ENCODE measurements around the gene ACTN1.

ACTN1 gene

GRCh38 chr14:68924186-68925158 lies 54.6 kb downstream of the ACTN1 start:
- peaks cover 16% of the 10 kb centered on the region for H3K36me3 ChIP-seq (ENCODE audit: control insufficient read depth, insufficient read depth, low read length)
- H3K27ac ChIP-seq (ENCODE audit: low read depth, low read length) = peak overlapping the region; percentile 87
- H3K4me1 ChIP-seq (ENCODE audit: control insufficient read depth, insufficient read depth, low read length) = peaks cover 63% of the 10 kb centered on the region
- H3K9ac ChIP-seq (ENCODE audit: low read length) = no peak overlapping the region
- no peaks in the 10 kb centered on the region for H3K27me3 ChIP-seq (ENCODE audit: control insufficient read depth, insufficient read depth, low read length)
- H3K4me3 ChIP-seq (ENCODE audit: low read length) = no peak overlapping the region

- Histone ChIP-seq H3K27me3 (ENCODE audit: control insufficient read depth, insufficient read depth, low read length) (no peaks in the 10 kb centered on the region), H3K4me3 (ENCODE audit: low read length) (no peak overlapping the region), H3K4me1 (ENCODE audit: control insufficient read depth, insufficient read depth, low read length) (peaks cover 51% of the 10 kb centered on the region), H3K27ac (ENCODE audit: low read depth, low read length) (peak overlapping the region; percentile 87), H3K36me3 (ENCODE audit: control insufficient read depth, insufficient read depth, low read length) (peaks cover 16% of the 10 kb centered on the region), H3K9ac (ENCODE audit: low read length) (no peak overlapping the region)
Observed at GRCh38 chr14:68922886-68923285, 56.2 kb downstream of the ACTN1 start.

- Histone ChIP-seq H3K27ac (ENCODE audit: low read depth, low read length) (peak overlapping the region; percentile 87), H3K27me3 (ENCODE audit: control insufficient read depth, insufficient read depth, low read length) (no peaks in the 10 kb centered on the region), H3K36me3 (ENCODE audit: control insufficient read depth, insufficient read depth, low read length) (peaks cover 16% of the 10 kb centered on the region), H3K9ac (ENCODE audit: low read length) (no peak overlapping the region), H3K4me1 (ENCODE audit: control insufficient read depth, insufficient read depth, low read length) (peaks cover 52% of the 10 kb centered on the region), H3K4me3 (ENCODE audit: low read length) (no peak overlapping the region)
Observed at GRCh38 chr14:68922201-68922621, 56.9 kb downstream of the ACTN1 start.

GRCh38 chr14:68921666-68922065 lies 57.4 kb downstream of the ACTN1 start:
- no peak overlapping the region for H3K4me3 ChIP-seq (ENCODE audit: low read length)
- peak overlapping the region; percentile 87 for H3K27ac ChIP-seq (ENCODE audit: low read depth, low read length)
- no peaks in the 10 kb centered on the region for H3K27me3 ChIP-seq (ENCODE audit: control insufficient read depth, insufficient read depth, low read length)
- H3K9ac ChIP-seq (ENCODE audit: low read length) = no peak overlapping the region
- peaks cover 55% of the 10 kb centered on the region for H3K4me1 ChIP-seq (ENCODE audit: control insufficient read depth, insufficient read depth, low read length)
- peaks cover 16% of the 10 kb centered on the region for H3K36me3 ChIP-seq (ENCODE audit: control insufficient read depth, insufficient read depth, low read length)

- H3K27ac ChIP-seq (ENCODE audit: low read depth, low read length) = peak overlapping the region; percentile 87
- no peak overlapping the region for H3K9ac ChIP-seq (ENCODE audit: low read length)
- H3K27me3 ChIP-seq (ENCODE audit: control insufficient read depth, insufficient read depth, low read length) = no peaks in the 10 kb centered on the region
- H3K4me3 ChIP-seq (ENCODE audit: low read length) = no peak overlapping the region
- peaks cover 16% of the 10 kb centered on the region for H3K36me3 ChIP-seq (ENCODE audit: control insufficient read depth, insufficient read depth, low read length)
- peaks cover 56% of the 10 kb centered on the region for H3K4me1 ChIP-seq (ENCODE audit: control insufficient read depth, insufficient read depth, low read length)
Observed at GRCh38 chr14:68921049-68921448, 58.1 kb downstream of the ACTN1 start.

GRCh38 chr14:68919129-68919927 lies 59.8 kb downstream of the ACTN1 start:
- H3K27me3 ChIP-seq (ENCODE audit: control insufficient read depth, insufficient read depth, low read length) = no peaks in the 10 kb centered on the region
- H3K9ac ChIP-seq (ENCODE audit: low read length) = no peak overlapping the region
- H3K27ac ChIP-seq (ENCODE audit: low read depth, low read length) = peak overlapping the region; percentile 87
- no peak overlapping the region for H3K4me3 ChIP-seq (ENCODE audit: low read length)
- peaks cover 46% of the 10 kb centered on the region for H3K4me1 ChIP-seq (ENCODE audit: control insufficient read depth, insufficient read depth, low read length)
- H3K36me3 ChIP-seq (ENCODE audit: control insufficient read depth, insufficient read depth, low read length) = peaks cover 15% of the 10 kb centered on the region

- Histone ChIP-seq H3K9ac (ENCODE audit: low read length) (no peak overlapping the region), H3K27me3 (ENCODE audit: control insufficient read depth, insufficient read depth, low read length) (no peaks in the 10 kb centered on the region), H3K4me3 (ENCODE audit: low read length) (no peak overlapping the region), H3K4me1 (ENCODE audit: control insufficient read depth, insufficient read depth, low read length) (peaks cover 46% of the 10 kb centered on the region), H3K27ac (ENCODE audit: low read depth, low read length) (peak overlapping the region; percentile 87), H3K36me3 (ENCODE audit: control insufficient read depth, insufficient read depth, low read length) (peaks cover 12% of the 10 kb centered on the region)
Observed at GRCh38 chr14:68918612-68919011, 60.5 kb downstream of the ACTN1 start.

- peaks cover 41% of the 10 kb centered on the region for H3K4me1 ChIP-seq (ENCODE audit: control insufficient read depth, insufficient read depth, low read length)
- no peak overlapping the region for H3K9ac ChIP-seq (ENCODE audit: low read length)
- H3K27me3 ChIP-seq (ENCODE audit: control insufficient read depth, insufficient read depth, low read length) = no peaks in the 10 kb centered on the region
- no peak overlapping the region for H3K4me3 ChIP-seq (ENCODE audit: low read length)
- peak overlapping the region; percentile 71 for H3K27ac ChIP-seq (ENCODE audit: low read depth, low read length)
- H3K36me3 ChIP-seq (ENCODE audit: control insufficient read depth, insufficient read depth, low read length) = peaks cover 17% of the 10 kb centered on the region
Observed at GRCh38 chr14:68916358-68916941, 62.7 kb downstream of the ACTN1 start.

- H3K9ac ChIP-seq (ENCODE audit: low read length) = no peak overlapping the region
- H3K4me1 ChIP-seq (ENCODE audit: control insufficient read depth, insufficient read depth, low read length) = peaks cover 39% of the 10 kb centered on the region
- peaks cover 16% of the 10 kb centered on the region for H3K36me3 ChIP-seq (ENCODE audit: control insufficient read depth, insufficient read depth, low read length)
Observed at GRCh38 chr14:68913516-68913915, 65.6 kb downstream of the ACTN1 start.

GRCh38 chr14:68911594-68912227 lies 67.4 kb downstream of the ACTN1 start:
- no peak overlapping the region for H3K9ac ChIP-seq (ENCODE audit: low read length)
- H3K4me3 ChIP-seq (ENCODE audit: low read length) = no peak overlapping the region
- no peaks in the 10 kb centered on the region for H3K27me3 ChIP-seq (ENCODE audit: control insufficient read depth, insufficient read depth, low read length)
- H3K27ac ChIP-seq (ENCODE audit: low read depth, low read length) = peak overlapping the region; percentile 75
- peaks cover 16% of the 10 kb centered on the region for H3K36me3 ChIP-seq (ENCODE audit: control insufficient read depth, insufficient read depth, low read length)
- peaks cover 35% of the 10 kb centered on the region for H3K4me1 ChIP-seq (ENCODE audit: control insufficient read depth, insufficient read depth, low read length)

More at GRCh38 chr14:68913516-68913915, 65.6 kb downstream of the ACTN1 start:
- no peak overlapping the region for H3K4me3 ChIP-seq (ENCODE audit: low read length)
- H3K27me3 ChIP-seq (ENCODE audit: control insufficient read depth, insufficient read depth, low read length) = no peaks in the 10 kb centered on the region
- H3K27ac ChIP-seq (ENCODE audit: low read depth, low read length) = peak overlapping the region; percentile 58

- no peaks in the 10 kb centered on the region for H3K27me3 ChIP-seq (ENCODE audit: control insufficient read depth, insufficient read depth, low read length)
- no peak overlapping the region for H3K9ac ChIP-seq (ENCODE audit: low read length)
- H3K4me1 ChIP-seq (ENCODE audit: control insufficient read depth, insufficient read depth, low read length) = peaks cover 33% of the 10 kb centered on the region
- H3K36me3 ChIP-seq (ENCODE audit: control insufficient read depth, insufficient read depth, low read length) = peaks cover 20% of the 10 kb centered on the region
- no peak overlapping the region for H3K4me3 ChIP-seq (ENCODE audit: low read length)
- peak overlapping the region; percentile 75 for H3K27ac ChIP-seq (ENCODE audit: low read depth, low read length)
Observed at GRCh38 chr14:68910540-68910939, 68.6 kb downstream of the ACTN1 start.

- no peak overlapping the region for H3K9ac ChIP-seq (ENCODE audit: low read length)
- no peaks in the 10 kb centered on the region for H3K27me3 ChIP-seq (ENCODE audit: control insufficient read depth, insufficient read depth, low read length)
- H3K4me1 ChIP-seq (ENCODE audit: control insufficient read depth, insufficient read depth, low read length) = peaks cover 36% of the 10 kb centered on the region
- H3K36me3 ChIP-seq (ENCODE audit: control insufficient read depth, insufficient read depth, low read length) = peaks cover 27% of the 10 kb centered on the region
- peak overlapping the region; percentile 77 for H3K27ac ChIP-seq (ENCODE audit: low read depth, low read length)
- no peak overlapping the region for H3K4me3 ChIP-seq (ENCODE audit: low read length)
Observed at GRCh38 chr14:68908803-68909202, 70.3 kb downstream of the ACTN1 start.
